ENCODE results near the gene TACR1. TPM values are rescaled to one million over a fixed set of nuclear protein-coding genes. Genes with fewer than 3 reads are reported as not detected.
A peak's percentile ranks its signal among the peaks of the same experiment; 100 is the strongest.

Gene TACR1
- total and polyA plus RNA-seq, 2 of the 13 experiments (the other 11 are each of a cell fraction or from before 2014, with no cell fraction given), result not detected

DNA sequence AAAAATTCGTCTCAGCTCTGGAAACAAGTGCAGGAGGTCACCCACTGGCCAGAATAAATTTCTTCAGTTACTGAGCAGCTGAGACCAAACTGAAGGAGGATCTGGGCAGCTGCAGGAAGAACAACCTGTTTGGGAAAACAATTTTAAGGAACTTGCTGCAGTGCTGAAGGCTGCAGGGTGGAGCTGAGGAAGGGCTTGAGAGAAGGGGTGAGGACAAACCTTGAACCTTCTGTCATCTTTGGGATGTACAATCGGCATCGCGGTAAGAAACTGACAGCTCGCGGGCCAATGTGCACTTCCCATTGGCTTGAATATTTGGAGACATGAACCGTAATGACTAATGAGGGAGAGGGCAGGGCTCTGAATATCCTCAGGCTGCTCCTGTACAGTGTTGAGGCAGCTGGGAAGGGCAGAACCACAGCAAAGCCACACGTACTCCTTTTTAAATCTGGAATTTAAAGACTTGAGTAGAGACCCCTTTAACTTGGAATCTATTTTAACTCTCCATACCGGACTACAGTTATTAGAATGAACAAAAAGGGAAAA, 90.3 kb downstream of the TACR1 start (continued):
- TF ChIP-seq, protein P1, sequence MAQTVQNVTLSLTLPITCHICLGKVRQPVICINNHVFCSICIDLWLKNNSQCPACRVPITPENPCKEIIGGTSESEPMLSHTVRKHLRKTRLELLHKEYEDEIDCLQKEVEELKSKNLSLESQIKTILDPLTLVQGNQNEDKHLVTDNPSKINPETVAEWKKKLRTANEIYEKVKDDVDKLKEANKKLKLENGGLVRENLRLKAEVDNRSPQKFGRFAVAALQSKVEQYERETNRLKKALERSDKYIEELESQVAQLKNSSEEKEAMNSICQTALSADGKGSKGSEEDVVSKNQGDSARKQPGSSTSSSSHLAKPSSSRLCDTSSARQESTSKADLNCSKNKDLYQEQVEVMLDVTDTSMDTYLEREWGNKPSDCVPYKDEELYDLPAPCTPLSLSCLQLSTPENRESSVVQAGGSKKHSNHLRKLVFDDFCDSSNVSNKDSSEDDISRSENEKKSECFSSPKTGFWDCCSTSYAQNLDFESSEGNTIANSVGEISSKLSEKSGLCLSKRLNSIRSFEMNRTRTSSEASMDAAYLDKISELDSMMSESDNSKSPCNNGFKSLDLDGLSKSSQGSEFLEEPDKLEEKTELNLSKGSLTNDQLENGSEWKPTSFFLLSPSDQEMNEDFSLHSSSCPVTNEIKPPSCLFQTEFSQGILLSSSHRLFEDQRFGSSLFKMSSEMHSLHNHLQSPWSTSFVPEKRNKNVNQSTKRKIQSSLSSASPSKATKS (CRISPR knock-in tag; IDR thresholded peaks at IDR 0.05), result no peak
- TF ChIP-seq CEBPB (IDR thresholded peaks at IDR 0.05; ENCODE audit: borderline replicate concordance, low read depth, low read length), result no peak
- no peak for TF ChIP-seq KLF9 (CRISPR knock-in tag; IDR thresholded peaks at IDR 0.05; ENCODE audit: low read depth)

DNA sequence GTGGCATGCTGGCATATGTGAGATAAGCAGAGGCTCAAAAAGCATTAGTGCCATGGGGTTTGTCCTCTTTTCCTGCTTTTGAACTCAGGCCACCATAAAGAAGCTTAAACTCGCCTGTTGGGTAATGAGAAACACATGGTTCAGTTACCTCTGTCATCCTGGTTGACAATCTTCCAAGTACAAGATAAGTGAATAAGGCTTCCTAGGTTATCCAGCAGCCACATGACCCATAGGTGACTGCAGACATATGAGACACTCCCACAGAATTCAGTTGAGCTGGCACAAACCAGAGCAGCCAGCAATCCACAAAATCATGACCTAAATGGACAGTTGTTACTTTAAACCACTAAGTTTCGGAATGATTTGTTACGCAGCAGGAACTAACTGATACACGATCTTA, 97.3 kb downstream of the TACR1 start:
- no peak for DNase-seq (ENCODE audit: low spot score)
- no peak overlapping the region for H3K27ac ChIP-seq (ENCODE audit: extremely low read length, insufficient read depth, low read length)
- in situ Hi-C loops (cut with HindIII; ENCODE audit: extremely low pct_ligation_motif_present, low pct_unique_long_range_greater_than_20kb) (no loop called here), intact Hi-C loops (cut with micrococcal nuclease; ENCODE audit: unreplicated experiment) (no loop called here)
- H4K20me1 ChIP-seq (ENCODE audit: insufficient read depth, low read length), result no peaks in the 10 kb centered on the region
- no peak overlapping the region for H3K4me3 ChIP-seq (replicated peaks in 1 of 3; ENCODE audit: insufficient read depth in 1 of 3, low read depth in 2 of 3, low read length in 3 of 3)
- no peak overlapping the region for H3K4me2 ChIP-seq (ENCODE audit: low read depth, low read length)
- H3K36me3 ChIP-seq (replicated peaks in 1 of 2; ENCODE audit: control insufficient read depth in 1 of 2, insufficient read depth in 2 of 2, low read length in 2 of 2), result no peaks in the 10 kb centered on the region
- H3K79me2 ChIP-seq (ENCODE audit: insufficient read depth, low read length), result no peaks in the 10 kb centered on the region
- H3K27me3 ChIP-seq (ENCODE audit: control insufficient read depth in 1 of 2, insufficient read depth in 2 of 2, low read length in 2 of 2), result no peaks in the 10 kb centered on the region
- no peak overlapping the region for H2AFZ ChIP-seq (ENCODE audit: low read length)
- H3K9ac ChIP-seq (ENCODE audit: insufficient read depth, low read depth, low read length), result no peak overlapping the region
- BruUV-seq (replicated peaks), result no TSS peak
- no peak for FAIRE-seq
- CTCF ChIA-PET (ENCODE audit: low intra/inter-chr PET ratio, low total read pairs), result interaction anchor here (1.1 kb wide), 1 partner anchor 302 kb away, joined by 3 read pairs; no protein-coding TSS in a partner anchor
- TF ChIP-seq RBAK (CRISPR knock-in tag; IDR thresholded peaks at IDR 0.05), result peak; percentile 88
- TF ChIP-seq, protein P2, sequence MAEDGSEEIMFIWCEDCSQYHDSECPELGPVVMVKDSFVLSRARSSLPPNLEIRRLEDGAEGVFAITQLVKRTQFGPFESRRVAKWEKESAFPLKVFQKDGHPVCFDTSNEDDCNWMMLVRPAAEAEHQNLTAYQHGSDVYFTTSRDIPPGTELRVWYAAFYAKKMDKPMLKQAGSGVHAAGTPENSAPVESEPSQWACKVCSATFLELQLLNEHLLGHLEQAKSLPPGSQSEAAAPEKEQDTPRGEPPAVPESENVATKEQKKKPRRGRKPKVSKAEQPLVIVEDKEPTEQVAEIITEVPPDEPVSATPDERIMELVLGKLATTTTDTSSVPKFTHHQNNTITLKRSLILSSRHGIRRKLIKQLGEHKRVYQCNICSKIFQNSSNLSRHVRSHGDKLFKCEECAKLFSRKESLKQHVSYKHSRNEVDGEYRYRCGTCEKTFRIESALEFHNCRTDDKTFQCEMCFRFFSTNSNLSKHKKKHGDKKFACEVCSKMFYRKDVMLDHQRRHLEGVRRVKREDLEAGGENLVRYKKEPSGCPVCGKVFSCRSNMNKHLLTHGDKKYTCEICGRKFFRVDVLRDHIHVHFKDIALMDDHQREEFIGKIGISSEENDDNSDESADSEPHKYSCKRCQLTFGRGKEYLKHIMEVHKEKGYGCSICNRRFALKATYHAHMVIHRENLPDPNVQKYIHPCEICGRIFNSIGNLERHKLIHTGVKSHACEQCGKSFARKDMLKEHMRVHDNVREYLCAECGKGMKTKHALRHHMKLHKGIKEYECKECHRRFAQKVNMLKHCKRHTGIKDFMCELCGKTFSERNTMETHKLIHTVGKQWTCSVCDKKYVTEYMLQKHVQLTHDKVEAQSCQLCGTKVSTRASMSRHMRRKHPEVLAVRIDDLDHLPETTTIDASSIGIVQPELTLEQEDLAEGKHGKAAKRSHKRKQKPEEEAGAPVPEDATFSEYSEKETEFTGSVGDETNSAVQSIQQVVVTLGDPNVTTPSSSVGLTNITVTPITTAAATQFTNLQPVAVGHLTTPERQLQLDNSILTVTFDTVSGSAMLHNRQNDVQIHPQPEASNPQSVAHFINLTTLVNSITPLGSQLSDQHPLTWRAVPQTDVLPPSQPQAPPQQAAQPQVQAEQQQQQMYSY (CRISPR knock-in tag; IDR thresholded peaks at IDR 0.05), result no peak
- TF ChIP-seq EP300 (IDR thresholded peaks at IDR 0.05; ENCODE audit: low read depth in 2 of 2, low read length in 2 of 2), result no peak
- TF ChIP-seq EP300 (CRISPR knock-in tag; IDR thresholded peaks at IDR 0.05; ENCODE audit: borderline replicate concordance), result no peak
- TF ChIP-seq HIVEP1 (CRISPR knock-in tag; IDR thresholded peaks at IDR 0.05), result no peak
- TF ChIP-seq ZFY (CRISPR knock-in tag; IDR thresholded peaks at IDR 0.05), result no peak
- no peak for TF ChIP-seq ARNT2 (CRISPR knock-in tag; IDR thresholded peaks at IDR 0.05; ENCODE audit: low read depth)
- ATAC-seq, result no peak
- POLR2A ChIA-PET, result no interaction called here
- no peaks in the 10 kb centered on the region; the same call in 1 of the 2 replicates for H3K4me1 ChIP-seq (ENCODE audit: insufficient read depth, low read length)
- peaks cover 4% of the 10 kb centered on the region; the same call in 1 of the 2 replicates for H3K9me3 ChIP-seq (ENCODE audit: low read length)
- WGBS (ENCODE audit: low lambda C conversion rate), result 99% methylated on average over 4 of the region's 4 CpGs
